Effector memory CD8-positive, alpha-beta T cell (primary cell): ENCODE measurements around the gene C11orf91.
"Not testable (repeated sequence)": the region's sequence is repeated elsewhere in the genome, so short reads cannot be mapped to it uniquely, and the experiment has no call there.

Experiments
- ATAC-seq: fragments of 150-1000 bp; cut with Tn5 transposase; replicated peaks from 2 replicates; pipeline ENCODE4 v1.10.0; 2021; ENCODE audit warnings: mild to moderate bottlenecking, moderate library complexity
- DNase-seq, 3 experiments: peaks; one replicate each; pipeline ENCODE4 v3.0.0; 2021
- H3K27ac Mint-ChIP-seq, 2 donors: one replicate each; pipeline ENCODE4 v1.8.0; 2022; ENCODE audit warnings: mild to moderate bottlenecking in 2 of 2, mixed read lengths in 2 of 2, moderate library complexity in 2 of 2
- H3K27me3 Mint-ChIP-seq, 2 donors: one replicate each; pipeline ENCODE4 v1.8.0; 2022; ENCODE audit warnings: mixed read lengths in 2 of 2
- H3K36me3 Mint-ChIP-seq: one replicate; pipeline ENCODE4 v1.8.0; 2022; ENCODE audit warnings: mild to moderate bottlenecking, moderate library complexity, mixed read lengths; ENCODE audit not compliant: insufficient read depth
- H3K4me1 Mint-ChIP-seq, 2 donors: one replicate each; pipeline ENCODE4 v1.8.0; 2022; ENCODE audit warnings: low read depth in 2 of 2, mixed read lengths in 2 of 2
- H3K4me3 Mint-ChIP-seq, 2 donors: one replicate each; pipeline ENCODE4 v1.8.0; 2022; ENCODE audit warnings: mild to moderate bottlenecking in 2 of 2, mixed read lengths in 2 of 2, moderate library complexity in 2 of 2
- H3K9me3 Mint-ChIP-seq, 2 donors: one replicate each; pipeline ENCODE4 v1.8.0; 2022; ENCODE audit warnings: mixed read lengths in 2 of 2

The C11orf91 gene

GRCh38 chr11:33730716-33731115 is 30.1 kb upstream of the C11orf91 start:
- no peak for ATAC-seq
- Mint-ChIP-seq H3K27ac (no peak overlapping the region), H3K4me1 (peaks cover 18 to 32% of the 10 kb centered on the region in 2 donors), H3K4me3 (no peak overlapping the region), H3K27me3 (no peaks in the 10 kb centered on the region), H3K36me3 (peaks cover 7% of the 10 kb centered on the region), H3K9me3 (no peaks in the 10 kb centered on the region)
- no peak for DNase-seq

GRCh38 chr11:33729072-33729664 is 28.5 kb upstream of the C11orf91 start:
- H3K27me3 Mint-ChIP-seq, DNase-seq, H3K9me3 Mint-ChIP-seq, H3K4me3 Mint-ChIP-seq, H3K36me3 Mint-ChIP-seq, ATAC-seq, H3K27ac Mint-ChIP-seq: not testable (repeated sequence)
- peaks cover 13 to 29% of the 10 kb centered on the region in 2 donors for H3K4me1 Mint-ChIP-seq

- not testable (repeated sequence) for H3K9me3 Mint-ChIP-seq, DNase-seq, ATAC-seq, H3K4me3 Mint-ChIP-seq, H3K27ac Mint-ChIP-seq, H3K27me3 Mint-ChIP-seq, H3K36me3 Mint-ChIP-seq
- peaks cover 23 to 33% of the 10 kb centered on the region in 2 donors for H3K4me1 Mint-ChIP-seq
These were observed 26.9 kb upstream of the C11orf91 start for GRCh38 chr11:33727539-33727938.

- Mint-ChIP-seq H3K27me3 (no peaks in the 10 kb centered on the region), H3K36me3 (peaks cover 4% of the 10 kb centered on the region), H3K27ac (no peak overlapping the region), H3K4me1 (peaks cover 23 to 26% of the 10 kb centered on the region in 2 donors), H3K9me3 (no peaks in the 10 kb centered on the region), H3K4me3 (no peak overlapping the region)
- DNase-seq: no peak
- no peak for ATAC-seq
These were observed 24.9 kb upstream of the C11orf91 start for GRCh38 chr11:33725496-33725895.

GRCh38 chr11:33724644-33725035 is 24.0 kb upstream of the C11orf91 start:
- peaks cover 23 to 26% of the 10 kb centered on the region in 2 donors for H3K4me1 Mint-ChIP-seq
- peaks cover 5% of the 10 kb centered on the region for H3K36me3 Mint-ChIP-seq
- H3K27me3 Mint-ChIP-seq: no peaks in the 10 kb centered on the region
- DNase-seq (no peak), ATAC-seq (no peak)
- H3K9me3 Mint-ChIP-seq: no peaks in the 10 kb centered on the region
- H3K27ac Mint-ChIP-seq: peak overlapping the region in 1 of 2 donors; percentile 38
- no peak overlapping the region for H3K4me3 Mint-ChIP-seq

- no peak overlapping the region for H3K4me3 Mint-ChIP-seq
- peak overlapping the region in 1 of 2 donors; percentile 32 for H3K27ac Mint-ChIP-seq
- peaks cover 3% of the 10 kb centered on the region for H3K36me3 Mint-ChIP-seq
- H3K9me3 Mint-ChIP-seq: no peaks in the 10 kb centered on the region
- ATAC-seq (no peak), DNase-seq (no peak)
- H3K27me3 Mint-ChIP-seq: no peaks in the 10 kb centered on the region
- peaks cover 23 to 26% of the 10 kb centered on the region in 2 donors for H3K4me1 Mint-ChIP-seq
These were observed 22.7 kb upstream of the C11orf91 start for GRCh38 chr11:33723238-33723881.

- Mint-ChIP-seq H3K9me3 (no peaks in the 10 kb centered on the region), H3K27ac (peak overlapping the region; percentile 16 to 32), H3K27me3 (no peaks in the 10 kb centered on the region), H3K36me3 (peaks cover 3% of the 10 kb centered on the region), H3K4me1 (peaks cover 23 to 26% of the 10 kb centered on the region in 2 donors), H3K4me3 (no peak overlapping the region)
- no peak for DNase-seq
- ATAC-seq: no peak
These were observed 22.1 kb upstream of the C11orf91 start for GRCh38 chr11:33722590-33723234.

GRCh38 chr11:33721984-33722383 is 21.4 kb upstream of the C11orf91 start:
- peaks cover 3% of the 10 kb centered on the region for H3K36me3 Mint-ChIP-seq
- no peaks in the 10 kb centered on the region for H3K27me3 Mint-ChIP-seq
- H3K4me1 Mint-ChIP-seq: peaks cover 23 to 26% of the 10 kb centered on the region in 2 donors
- H3K9me3 Mint-ChIP-seq: no peaks in the 10 kb centered on the region
- DNase-seq (no peak), ATAC-seq (no peak)
- H3K4me3 Mint-ChIP-seq: no peak overlapping the region
- peak overlapping the region in 1 of 2 donors; percentile 16 for H3K27ac Mint-ChIP-seq

- Mint-ChIP-seq H3K4me1 (peaks cover 23 to 24% of the 10 kb centered on the region in 2 donors), H3K36me3 (peaks cover 3% of the 10 kb centered on the region), H3K27me3 (no peaks in the 10 kb centered on the region), H3K4me3 (no peak overlapping the region), H3K9me3 (no peaks in the 10 kb centered on the region), H3K27ac (peak overlapping the region in 1 of 2 donors; percentile 2)
- DNase-seq (no peak), ATAC-seq (no peak)
These were observed 20.8 kb upstream of the C11orf91 start for GRCh38 chr11:33721426-33721825.

GRCh38 chr11:33719587-33719986 is 19.0 kb upstream of the C11orf91 start:
- Mint-ChIP-seq H3K4me1 (peaks cover 11 to 19% of the 10 kb centered on the region in 2 donors), H3K27me3 (no peaks in the 10 kb centered on the region), H3K4me3 (no peak overlapping the region), H3K27ac (no peak overlapping the region), H3K9me3 (no peaks in the 10 kb centered on the region), H3K36me3 (peaks cover 3% of the 10 kb centered on the region)
- ATAC-seq (no peak), DNase-seq (no peak)

GRCh38 chr11:33718440-33718839 is 17.8 kb upstream of the C11orf91 start:
- Mint-ChIP-seq H3K36me3 (peaks cover 3% of the 10 kb centered on the region), H3K4me3 (no peak overlapping the region), H3K27me3 (no peaks in the 10 kb centered on the region), H3K9me3 (no peaks in the 10 kb centered on the region), H3K27ac (no peak overlapping the region), H3K4me1 (peaks cover 0 to 13% of the 10 kb centered on the region in 2 donors)
- ATAC-seq: no peak
- no peak for DNase-seq

- Mint-ChIP-seq H3K27ac (peak overlapping the region in 1 of 2 donors; percentile 45), H3K4me1 (peaks cover 0 to 1% of the 10 kb centered on the region in 2 donors), H3K4me3 (no peak overlapping the region), H3K9me3 (no peaks in the 10 kb centered on the region), H3K36me3 (peaks cover 3% of the 10 kb centered on the region), H3K27me3 (no peaks in the 10 kb centered on the region)
- ATAC-seq (peak; percentile 29), DNase-seq (no peak)
These were observed 15.6 kb upstream of the C11orf91 start for GRCh38 chr11:33716243-33716642.

- Mint-ChIP-seq H3K27ac (no peak overlapping the region), H3K27me3 (no peaks in the 10 kb centered on the region), H3K9me3 (no peaks in the 10 kb centered on the region), H3K4me1 (peaks cover 0 to 1% of the 10 kb centered on the region in 2 donors), H3K36me3 (no peaks in the 10 kb centered on the region), H3K4me3 (no peak overlapping the region)
- DNase-seq: no peak
- no peak for ATAC-seq
These were observed 13.3 kb upstream of the C11orf91 start for GRCh38 chr11:33713856-33714398.
